HEK293 (cell line): ENCODE data around the gene ZNF471.

Source experiments
- CTCF ChIP-seq: fragments of 450-650 bp; formaldehyde crosslinking; IDR thresholded peaks from 2 replicates; pipeline ENCODE4 v1.5.1; 2016; ENCODE audit warnings: missing biosample characterization, missing genetic modification characterization
- TF ChIP-seq, protein P1 (sequence below): fragments of 450-650 bp; formaldehyde crosslinking; IDR thresholded peaks from 2 replicates; pipeline ENCODE4 v1.5.1; 2016; ENCODE audit warnings: missing biosample characterization, missing genetic modification characterization
- TF ChIP-seq, protein P2 (sequence below): fragments of 450-650 bp; formaldehyde crosslinking; IDR thresholded peaks from 2 replicates; pipeline ENCODE4 v1.5.1; 2016; ENCODE audit warnings: missing biosample characterization, missing genetic modification characterization

DNA sequence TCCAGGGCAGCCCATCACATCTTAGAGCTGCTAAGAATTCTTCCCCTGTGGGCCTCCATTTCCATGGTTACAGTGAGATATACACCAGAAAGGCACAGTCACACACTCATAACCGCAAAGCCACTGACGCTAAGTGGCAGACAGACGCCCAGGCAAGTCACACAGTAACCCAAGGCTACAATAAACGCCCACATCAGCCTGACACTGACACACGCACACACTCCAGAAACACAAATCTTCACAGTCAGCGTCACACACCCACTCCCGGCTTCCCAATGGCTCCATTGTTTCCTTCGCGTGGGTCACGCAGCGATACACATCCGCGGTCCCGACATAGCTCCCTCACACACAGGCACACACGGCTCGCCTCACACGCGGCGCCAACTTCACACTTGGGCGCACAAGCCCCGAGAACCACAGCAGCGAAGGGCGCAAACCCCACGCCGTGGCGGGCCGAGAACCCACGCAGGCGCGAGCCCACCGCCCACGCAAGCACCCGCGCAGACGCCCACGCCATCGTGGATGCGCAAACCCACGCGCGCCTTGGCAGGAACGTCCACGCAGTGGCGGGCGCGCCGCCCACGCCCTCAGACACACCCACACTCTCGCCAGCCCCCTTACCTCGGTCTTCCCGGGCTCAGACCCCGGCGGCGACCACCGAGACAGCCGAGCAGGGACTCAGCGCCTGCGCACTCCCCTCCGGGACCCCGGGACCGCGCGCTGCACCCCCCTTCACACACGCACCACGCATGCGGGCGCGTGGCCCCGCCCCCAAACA is 30.8 kb upstream of the ZNF471 start, which contains the start of gene ZNF667:
- TF ChIP-seq, protein P1, sequence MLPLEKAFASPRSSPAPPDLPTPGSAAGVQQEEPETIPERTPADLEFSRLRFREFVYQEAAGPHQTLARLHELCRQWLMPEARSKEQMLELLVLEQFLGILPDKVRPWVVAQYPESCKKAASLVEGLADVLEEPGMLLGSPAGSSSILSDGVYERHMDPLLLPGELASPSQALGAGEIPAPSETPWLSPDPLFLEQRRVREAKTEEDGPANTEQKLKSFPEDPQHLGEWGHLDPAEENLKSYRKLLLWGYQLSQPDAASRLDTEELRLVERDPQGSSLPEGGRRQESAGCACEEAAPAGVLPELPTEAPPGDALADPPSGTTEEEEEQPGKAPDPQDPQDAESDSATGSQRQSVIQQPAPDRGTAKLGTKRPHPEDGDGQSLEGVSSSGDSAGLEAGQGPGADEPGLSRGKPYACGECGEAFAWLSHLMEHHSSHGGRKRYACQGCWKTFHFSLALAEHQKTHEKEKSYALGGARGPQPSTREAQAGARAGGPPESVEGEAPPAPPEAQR (tag by site-specific recombination), result no peak
- TF ChIP-seq, protein P2, sequence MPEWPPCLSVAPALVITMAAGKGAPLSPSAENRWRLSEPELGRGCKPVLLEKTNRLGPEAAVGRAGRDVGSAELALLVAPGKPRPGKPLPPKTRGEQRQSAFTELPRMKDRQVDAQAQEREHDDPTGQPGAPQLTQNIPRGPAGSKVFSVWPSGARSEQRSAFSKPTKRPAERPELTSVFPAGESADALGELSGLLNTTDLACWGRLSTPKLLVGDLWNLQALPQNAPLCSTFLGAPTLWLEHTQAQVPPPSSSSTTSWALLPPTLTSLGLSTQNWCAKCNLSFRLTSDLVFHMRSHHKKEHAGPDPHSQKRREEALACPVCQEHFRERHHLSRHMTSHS, result no peak
- no peak for TF ChIP-seq CTCF
